ENCODE results near the gene TRPM1.

TRPM1 gene

DNA sequence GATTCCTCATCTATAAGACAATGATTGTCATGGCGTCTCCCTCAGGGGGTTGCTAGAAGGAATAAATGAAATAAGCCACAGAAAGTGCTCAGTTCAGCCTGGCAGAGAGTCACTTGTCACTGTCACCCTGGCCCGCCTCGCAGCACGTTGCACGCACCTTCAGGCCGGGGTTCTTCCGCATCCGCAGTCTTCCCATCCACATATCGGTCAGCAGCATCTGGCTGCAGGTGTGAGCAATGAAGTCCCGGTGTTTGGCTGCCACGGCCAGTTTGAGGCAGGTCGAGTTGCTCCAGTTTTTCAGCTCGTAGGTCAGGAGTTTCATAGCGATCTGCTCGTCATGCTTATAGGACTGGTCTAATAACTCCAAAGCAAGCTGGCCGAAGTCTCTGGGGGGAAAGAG, 61.6 kb downstream of the TRPM1 start:
- H3K4me3 ChIP-seq (ENCODE audit: low read depth, low read length) = no peak overlapping the region
- TF ChIP-seq, protein P1, sequence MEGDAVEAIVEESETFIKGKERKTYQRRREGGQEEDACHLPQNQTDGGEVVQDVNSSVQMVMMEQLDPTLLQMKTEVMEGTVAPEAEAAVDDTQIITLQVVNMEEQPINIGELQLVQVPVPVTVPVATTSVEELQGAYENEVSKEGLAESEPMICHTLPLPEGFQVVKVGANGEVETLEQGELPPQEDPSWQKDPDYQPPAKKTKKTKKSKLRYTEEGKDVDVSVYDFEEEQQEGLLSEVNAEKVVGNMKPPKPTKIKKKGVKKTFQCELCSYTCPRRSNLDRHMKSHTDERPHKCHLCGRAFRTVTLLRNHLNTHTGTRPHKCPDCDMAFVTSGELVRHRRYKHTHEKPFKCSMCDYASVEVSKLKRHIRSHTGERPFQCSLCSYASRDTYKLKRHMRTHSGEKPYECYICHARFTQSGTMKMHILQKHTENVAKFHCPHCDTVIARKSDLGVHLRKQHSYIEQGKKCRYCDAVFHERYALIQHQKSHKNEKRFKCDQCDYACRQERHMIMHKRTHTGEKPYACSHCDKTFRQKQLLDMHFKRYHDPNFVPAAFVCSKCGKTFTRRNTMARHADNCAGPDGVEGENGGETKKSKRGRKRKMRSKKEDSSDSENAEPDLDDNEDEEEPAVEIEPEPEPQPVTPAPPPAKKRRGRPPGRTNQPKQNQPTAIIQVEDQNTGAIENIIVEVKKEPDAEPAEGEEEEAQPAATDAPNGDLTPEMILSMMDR (IDR thresholded peaks at IDR 0.05; ENCODE audit: low read depth, low read length) = no peak

DNA sequence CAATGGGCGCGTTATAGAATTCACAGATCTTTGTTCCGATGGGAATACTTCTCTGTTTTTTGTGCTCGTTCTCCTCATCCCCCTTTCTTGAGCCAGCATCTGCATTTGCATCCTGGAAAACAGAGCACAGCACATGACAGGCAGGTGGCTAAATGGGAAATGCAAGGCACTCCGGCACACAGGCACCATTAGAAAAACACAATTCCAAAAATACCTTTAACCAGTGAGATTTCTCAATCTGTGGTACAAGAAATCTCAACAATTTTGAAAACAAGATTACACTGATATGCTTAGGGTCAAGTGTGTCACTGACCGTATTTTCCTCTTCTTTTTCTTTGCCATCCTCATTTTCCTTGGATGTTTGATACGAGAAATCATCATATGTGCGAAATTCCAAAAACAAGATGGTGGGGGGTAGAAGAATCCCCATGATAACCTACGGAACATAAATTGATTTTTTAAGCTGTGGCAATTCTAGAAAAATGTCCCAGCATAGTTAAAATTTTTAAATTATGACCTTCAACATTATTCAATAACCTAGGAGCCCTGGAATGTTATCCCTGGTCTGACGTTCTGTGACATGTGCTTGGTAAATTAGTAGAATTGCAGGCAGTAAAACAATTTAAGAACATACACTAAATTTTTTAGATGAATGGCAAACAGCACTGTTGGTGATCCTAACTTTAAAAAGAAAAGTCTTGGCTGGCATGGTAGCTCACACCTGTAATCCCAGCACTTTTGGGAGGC, 63.6 kb downstream of the TRPM1 start:
- no peak overlapping the region for H3K4me3 ChIP-seq (ENCODE audit: low read depth, low read length)
- TF ChIP-seq, protein P1 (IDR thresholded peaks at IDR 0.05; ENCODE audit: low read depth, low read length) = no peak

DNA sequence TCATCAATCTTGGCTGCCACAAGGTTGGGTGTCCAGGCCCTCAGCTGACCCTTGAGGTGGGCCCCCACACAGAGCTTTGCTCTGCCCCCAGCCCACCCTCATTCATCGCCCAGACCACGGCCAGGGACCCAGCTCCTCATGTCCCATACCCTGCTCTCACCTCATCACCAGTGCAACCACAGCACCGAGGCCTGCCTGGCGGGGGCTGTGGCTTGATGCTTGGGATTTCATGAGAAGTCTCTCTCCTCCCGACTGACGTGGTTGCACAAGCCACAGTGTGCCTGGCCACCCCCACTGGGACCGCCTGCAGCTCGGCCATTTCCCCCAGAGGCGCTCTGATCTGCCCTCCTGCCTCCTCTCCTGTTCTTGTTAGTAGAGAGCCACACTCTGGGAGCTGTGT, 64.7 kb downstream of the TRPM1 start:
- H3K4me3 ChIP-seq (ENCODE audit: low read depth, low read length) = no peak overlapping the region
- TF ChIP-seq, protein P1 (IDR thresholded peaks at IDR 0.05; ENCODE audit: low read depth, low read length) = no peak

DNA sequence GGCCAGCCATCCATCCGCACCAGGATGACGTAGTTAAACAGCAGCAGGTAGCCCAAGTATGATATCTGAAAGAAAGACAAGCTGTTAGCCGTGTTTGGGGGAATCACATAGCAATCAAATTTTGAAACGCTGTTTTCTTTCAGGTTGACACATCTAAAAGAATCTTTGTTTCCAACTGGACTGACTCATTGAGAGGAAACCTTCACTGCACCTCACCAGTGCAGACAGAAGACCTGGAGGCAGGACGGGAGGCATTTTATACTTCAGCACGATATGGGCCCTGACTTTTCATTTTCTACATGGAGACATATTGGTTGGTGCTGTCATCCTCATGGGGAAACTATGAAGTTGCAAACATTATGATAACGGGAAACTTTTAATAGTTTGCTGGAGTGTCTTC, 65.9 kb downstream of the TRPM1 start:
- TF ChIP-seq, protein P1 (IDR thresholded peaks at IDR 0.05; ENCODE audit: low read depth, low read length) = no peak
- no peak overlapping the region for H3K4me3 ChIP-seq (ENCODE audit: low read depth, low read length)

DNA sequence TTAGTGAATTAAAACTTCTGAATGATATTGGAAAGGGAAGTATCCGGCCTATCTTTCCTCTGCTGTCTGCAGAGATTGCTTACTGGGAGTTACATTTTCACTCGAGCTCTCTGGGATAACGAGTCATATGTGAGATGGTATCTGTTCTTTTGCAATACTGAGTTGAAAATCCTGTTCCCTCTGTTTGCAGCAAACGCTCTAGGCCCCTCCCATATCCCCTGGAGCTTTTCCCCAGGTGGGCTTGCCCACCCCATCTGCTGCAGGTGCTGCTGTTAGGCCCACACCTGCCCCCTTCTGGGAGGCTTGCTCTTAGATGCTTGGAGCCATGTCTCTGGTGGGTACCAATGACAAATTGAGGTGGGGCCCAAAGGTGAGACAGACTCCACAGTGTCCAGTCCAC, 67.4 kb downstream of the TRPM1 start:
- H3K4me3 ChIP-seq (ENCODE audit: low read depth, low read length) = no peak overlapping the region
- TF ChIP-seq, protein P1 (IDR thresholded peaks at IDR 0.05; ENCODE audit: low read depth, low read length) = no peak

DNA sequence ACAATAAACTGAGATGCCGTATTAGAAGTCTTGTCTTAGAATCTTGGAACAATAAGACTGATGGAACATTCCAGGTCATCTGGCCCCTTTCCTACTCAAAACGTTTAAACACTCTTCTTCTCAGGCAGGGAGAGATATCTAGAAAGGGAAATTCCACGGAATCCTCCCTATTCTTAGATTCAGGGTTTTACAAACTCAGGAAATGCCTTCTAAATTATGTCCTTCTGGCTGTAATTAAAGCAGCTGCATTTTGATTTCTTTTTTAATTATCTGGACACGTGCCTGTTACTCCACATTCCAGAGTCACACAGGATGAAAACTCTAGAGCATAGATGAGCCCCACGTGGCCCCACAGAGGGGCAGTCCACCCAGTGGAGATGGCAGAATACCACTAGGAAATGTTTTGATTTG, 68.6 kb downstream of the TRPM1 start:
- TF ChIP-seq, protein P1 (IDR thresholded peaks at IDR 0.05; ENCODE audit: low read depth, low read length) = no peak
- no peak overlapping the region for H3K4me3 ChIP-seq (ENCODE audit: low read depth, low read length)

DNA sequence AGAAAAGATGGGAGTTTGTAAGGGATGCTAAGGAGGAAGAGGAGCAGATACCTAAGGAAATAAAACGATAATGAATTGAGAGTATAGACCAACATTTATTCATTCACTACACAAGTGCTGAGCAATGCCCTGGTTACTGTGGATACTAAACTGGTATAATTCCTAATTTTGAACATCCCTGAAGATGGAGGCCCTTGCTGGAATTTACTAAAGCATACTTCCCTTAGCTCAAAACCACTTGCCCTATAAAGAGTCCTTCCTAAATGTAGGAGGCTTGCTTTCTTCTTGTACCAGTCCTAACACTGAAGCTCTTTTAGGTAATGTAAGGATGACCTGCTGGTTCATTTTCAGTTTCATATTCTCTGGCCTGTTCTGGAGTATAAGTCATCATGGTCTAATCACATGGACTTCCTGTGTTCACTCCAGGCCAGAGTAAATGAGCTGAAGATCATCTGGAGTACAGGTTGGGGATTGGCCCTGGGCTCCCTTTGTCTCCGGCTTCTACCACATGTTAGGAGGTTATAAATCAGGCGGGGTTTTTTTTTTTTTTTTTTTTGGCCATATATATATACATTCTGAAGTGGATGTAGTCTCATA, 70.0 kb downstream of the TRPM1 start:
- TF ChIP-seq, protein P1 (IDR thresholded peaks at IDR 0.05; ENCODE audit: low read depth, low read length) = no peak
- no peak overlapping the region for H3K4me3 ChIP-seq (ENCODE audit: low read depth, low read length)

Measured in WI38 (cell line).